ENCODE data around the gene SLIT3. TPM values are rescaled to one million over a fixed set of nuclear protein-coding genes. Genes with fewer than 3 reads are reported as not detected.

The SLIT3 gene
- total and polyA plus RNA-seq, 8 donors = 1.2 to 24.5 (median 8.6) TPM

- H3K4me1 ChIP-seq = peaks cover 0 to 21% (median 8%) of the 10 kb centered on the region in 4 donors
- TF ChIP-seq EP300 (IDR thresholded peaks at IDR 0.05) (no peak), POLR2AphosphoS5 (IDR thresholded peaks at IDR 0.05) (no peak), POLR2A (IDR thresholded peaks at IDR 0.05) (no peak)
- TF ChIP-seq, protein P1, sequence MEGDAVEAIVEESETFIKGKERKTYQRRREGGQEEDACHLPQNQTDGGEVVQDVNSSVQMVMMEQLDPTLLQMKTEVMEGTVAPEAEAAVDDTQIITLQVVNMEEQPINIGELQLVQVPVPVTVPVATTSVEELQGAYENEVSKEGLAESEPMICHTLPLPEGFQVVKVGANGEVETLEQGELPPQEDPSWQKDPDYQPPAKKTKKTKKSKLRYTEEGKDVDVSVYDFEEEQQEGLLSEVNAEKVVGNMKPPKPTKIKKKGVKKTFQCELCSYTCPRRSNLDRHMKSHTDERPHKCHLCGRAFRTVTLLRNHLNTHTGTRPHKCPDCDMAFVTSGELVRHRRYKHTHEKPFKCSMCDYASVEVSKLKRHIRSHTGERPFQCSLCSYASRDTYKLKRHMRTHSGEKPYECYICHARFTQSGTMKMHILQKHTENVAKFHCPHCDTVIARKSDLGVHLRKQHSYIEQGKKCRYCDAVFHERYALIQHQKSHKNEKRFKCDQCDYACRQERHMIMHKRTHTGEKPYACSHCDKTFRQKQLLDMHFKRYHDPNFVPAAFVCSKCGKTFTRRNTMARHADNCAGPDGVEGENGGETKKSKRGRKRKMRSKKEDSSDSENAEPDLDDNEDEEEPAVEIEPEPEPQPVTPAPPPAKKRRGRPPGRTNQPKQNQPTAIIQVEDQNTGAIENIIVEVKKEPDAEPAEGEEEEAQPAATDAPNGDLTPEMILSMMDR (IDR thresholded peaks at IDR 0.05) = no peak
- no peak overlapping the region for H3K27ac ChIP-seq
- no peaks in the 10 kb centered on the region for H3K36me3 ChIP-seq
- H3K27me3 ChIP-seq = no peaks in the 10 kb centered on the region
- 66 to 95% (median 75%) methylated on average over 2 to 3 of the region's 3 CpGs for WGBS, 5 donors
- no peaks in the 10 kb centered on the region for H3K9me3 ChIP-seq
- intact Hi-C loops (cut with DNase I; ENCODE audit: low total_unique reads) = no loop called here
- H3K4me3 ChIP-seq = no peak overlapping the region
- DNase-seq = no peak
Observed at GRCh38 chr5:168948746-168949145, 352.2 kb downstream of the SLIT3 start.

DNA sequence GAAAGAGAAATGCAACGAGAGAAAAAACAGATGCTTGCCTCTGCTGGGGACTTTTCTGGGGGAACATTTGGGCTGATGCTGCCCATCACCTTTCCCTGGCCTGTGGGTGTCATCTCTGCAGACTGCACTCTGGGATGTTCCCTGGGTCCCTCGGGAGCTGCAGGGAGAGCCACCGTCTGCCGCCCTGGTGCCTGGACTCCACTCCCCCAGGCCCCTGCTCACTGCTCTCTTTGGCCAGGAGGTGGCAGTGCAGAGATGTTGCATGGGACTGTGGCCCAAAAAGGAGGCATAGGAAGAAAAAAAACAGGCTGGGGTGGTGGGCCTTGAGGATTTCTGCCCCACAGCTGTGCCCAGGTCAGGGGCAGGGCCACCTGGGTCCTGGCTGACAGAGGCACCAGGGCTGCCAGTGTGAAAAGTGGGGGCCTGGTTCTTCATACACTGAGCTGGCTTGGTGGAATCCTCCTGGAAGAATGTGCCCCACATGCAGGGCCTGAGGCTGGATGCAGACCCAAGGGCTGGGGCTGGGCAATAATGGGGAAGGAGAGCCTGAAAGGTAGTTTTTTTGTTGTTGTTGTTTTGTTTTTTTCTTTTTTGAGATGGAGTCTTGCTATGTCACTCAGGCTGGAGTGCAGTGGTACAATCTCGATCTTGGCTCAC lies 353.6 kb downstream of the SLIT3 start:
- Histone ChIP-seq H3K27me3 (no peaks in the 10 kb centered on the region), H3K4me3 (no peak overlapping the region), H3K9me3 (no peaks in the 10 kb centered on the region), H3K36me3 (no peaks in the 10 kb centered on the region), H3K27ac (no peak overlapping the region), H3K4me1 (peaks cover 0 to 17% (median 8%) of the 10 kb centered on the region in 4 donors)
- 35 to 45% (median 40%) methylated on average over 5 of the region's 5 CpGs for WGBS, 5 donors
- TF ChIP-seq, protein P1 (IDR thresholded peaks at IDR 0.05) = peak in 5 of 7 experiments; percentile 29 to 69 (median 56)
- TF ChIP-seq POLR2A (IDR thresholded peaks at IDR 0.05) = no peak
- DNase-seq = peak; percentile 59 to 78
- intact Hi-C loops (cut with DNase I; ENCODE audit: low total_unique reads) = no loop called here

DNA sequence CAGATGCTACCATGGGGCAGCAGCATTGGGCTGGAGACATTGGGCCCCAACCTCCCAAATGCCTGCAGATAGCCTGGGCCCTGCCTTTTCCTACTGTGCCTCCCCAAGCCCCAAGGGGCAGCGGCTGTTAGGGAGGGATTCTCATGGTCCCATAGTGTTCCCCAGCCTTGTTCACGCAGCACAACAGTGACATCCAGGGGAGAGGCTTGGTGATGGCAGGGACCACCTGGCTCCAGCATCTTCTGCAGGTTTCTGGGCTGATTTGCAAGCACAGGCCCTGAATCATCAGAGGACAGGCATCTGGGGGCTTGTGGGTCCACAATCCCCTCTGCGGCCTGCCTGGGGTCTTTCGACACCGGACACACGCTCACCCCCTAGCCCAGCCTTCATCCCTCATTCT lies 354.6 kb downstream of the SLIT3 start:
- Histone ChIP-seq H3K27me3 (no peaks in the 10 kb centered on the region), H3K4me3 (no peak overlapping the region), H3K4me1 (peaks cover 0 to 14% (median 8%) of the 10 kb centered on the region in 4 donors), H3K9me3 (no peaks in the 10 kb centered on the region), H3K27ac (no peak overlapping the region), H3K36me3 (no peaks in the 10 kb centered on the region)
- peak in 1 of 2 donors; percentile 56 for DNase-seq
- 87 to 95% (median 93%) methylated on average over 6 of the region's 6 CpGs for WGBS, 5 donors
- TF ChIP-seq EP300 (IDR thresholded peaks at IDR 0.05) (no peak), POLR2A (IDR thresholded peaks at IDR 0.05) (no peak), POLR2AphosphoS5 (IDR thresholded peaks at IDR 0.05) (no peak)
- TF ChIP-seq, protein P1 (IDR thresholded peaks at IDR 0.05) = no peak
- intact Hi-C loops (cut with DNase I; ENCODE audit: low total_unique reads) = no loop called here

DNA sequence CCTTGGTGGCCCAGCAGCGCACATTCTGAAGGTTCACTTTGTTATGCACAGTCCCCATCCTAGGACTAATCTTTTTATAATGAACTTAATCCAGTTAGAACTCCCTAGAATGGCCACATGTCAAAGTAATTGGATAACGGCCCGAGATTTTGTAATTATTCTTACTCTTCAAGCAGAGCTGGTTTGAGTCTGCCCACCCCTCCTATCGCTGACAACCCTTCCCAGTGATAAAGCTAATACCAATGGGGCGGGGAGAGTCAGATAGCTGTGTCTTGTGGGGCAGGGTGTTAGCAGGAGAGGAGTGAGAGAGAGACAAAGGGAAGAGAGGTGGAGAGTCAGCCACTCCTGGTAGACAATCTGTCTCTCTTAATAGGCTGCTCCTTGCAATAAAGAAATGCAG lies 356.9 kb downstream of the SLIT3 start:
- Histone ChIP-seq H3K27me3 (no peaks in the 10 kb centered on the region), H3K27ac (no peak overlapping the region), H3K4me3 (no peak overlapping the region), H3K36me3 (no peaks in the 10 kb centered on the region), H3K4me1 (peaks cover 0 to 8% (median 5%) of the 10 kb centered on the region in 4 donors), H3K9me3 (no peaks in the 10 kb centered on the region)
- WGBS, 5 donors = 54 to 68% (median 61%) methylated on average over 5 of the region's 5 CpGs
- DNase-seq = no peak
- intact Hi-C loops (cut with DNase I; ENCODE audit: low total_unique reads) = no loop called here
- no peak for TF ChIP-seq POLR2A (IDR thresholded peaks at IDR 0.05)

Data from stomach (tissue), 9 donors.